Neural cell (in vitro differentiated cells): ENCODE measurements around the gene MED1. TPM values are rescaled to one million over a fixed set of nuclear protein-coding genes. Genes with fewer than 3 reads are reported as not detected.

Experiments
- H2AFZ ChIP-seq: fragments of 200-600, 300-800 bp; sonication (generic), shearing (Covaris generic); 2 replicates; pipeline ENCODE4 v1.6.0; 2014; ENCODE audit warnings: low read depth, mild to moderate bottlenecking, antibody characterized with exemption, low read length, moderate library complexity
- H3F3A ChIP-seq: fragments of 200-600 bp; shearing (Covaris generic); 2 replicates; pipeline ENCODE4 v1.6.1; 2016; ENCODE audit warnings: mild to moderate bottlenecking, moderate library complexity, mixed read lengths, antibody characterized with exemption, low read length; ENCODE audit not compliant: insufficient read depth, poor library complexity, severe bottlenecking
- H3K27ac ChIP-seq: fragments of 200-600, 300-800 bp; sonication (generic), shearing (Covaris generic); 2 replicates; pipeline ENCODE4 v1.5.1; 2014; ENCODE audit warnings: mild to moderate bottlenecking, low read length, moderate library complexity
- H3K27me3 ChIP-seq: fragments of 300-800, 200-600 bp; sonication (generic), shearing (Covaris generic); 2 replicates; pipeline ENCODE4 v1.6.0; 2014; ENCODE audit warnings: mild to moderate bottlenecking, low read depth, low read length, moderate library complexity; ENCODE audit not compliant: insufficient read depth
- H3K36me3 ChIP-seq: fragments of 300-800, 200-600 bp; sonication (generic), shearing (Covaris generic); 2 replicates; pipeline ENCODE4 v1.5.1; 2014; ENCODE audit warnings: mild to moderate bottlenecking, antibody characterized with exemption, low read length, moderate library complexity; ENCODE audit not compliant: insufficient read depth
- H3K4me2 ChIP-seq: fragments of 300-800, 200-600 bp; sonication (generic), shearing (Covaris generic); 2 replicates; pipeline ENCODE4 v1.6.0; 2014; ENCODE audit warnings: mild to moderate bottlenecking, low read length
- H3K4me3 ChIP-seq: fragments of 300-800, 200-600 bp; sonication (generic), shearing (Covaris generic); 2 replicates; pipeline ENCODE4 v1.5.1; 2014; ENCODE audit warnings: mild to moderate bottlenecking, low read length, moderate library complexity
- H3K79me2 ChIP-seq: fragments of 200-600 bp; shearing (Covaris generic); replicated peaks from 2 replicates; pipeline ENCODE4 v1.6.0; 2014; ENCODE audit warnings: mild to moderate bottlenecking, low read length, moderate library complexity; ENCODE audit not compliant: insufficient read depth
- H3K9ac ChIP-seq: fragments of 300-800, 200-600 bp; sonication (generic), shearing (Covaris generic); 2 replicates; pipeline ENCODE4 v1.6.1; 2016; ENCODE audit warnings: mild to moderate bottlenecking, low read length, mixed read lengths
- H3K9me2 ChIP-seq: fragments of 200-600 bp; shearing (Covaris generic); 2 replicates; pipeline ENCODE4 v1.6.1; 2016; ENCODE audit warnings: mild to moderate bottlenecking, low read length, mixed read lengths; ENCODE audit not compliant: insufficient read depth
- H3K9me3 ChIP-seq: fragments of 200-600, 300-800 bp; sonication (generic), shearing (Covaris generic); 2 replicates; pipeline ENCODE4 v1.6.1; 2016; ENCODE audit warnings: mild to moderate bottlenecking, mixed run types, low read length, moderate library complexity, mixed read lengths
- H4K20me1 ChIP-seq: fragments of 200-600 bp; shearing (Covaris generic); 2 replicates; pipeline ENCODE4 v1.6.1; 2016; ENCODE audit warnings: mild to moderate bottlenecking, mixed run types; ENCODE audit not compliant: insufficient read depth
- EP300 ChIP-seq: fragments of 450-650 bp; conservative IDR thresholded peaks from 2 replicates; pipeline ENCODE4 v1.6.1; 2014; ENCODE audit warnings: antibody characterized with exemption, mild to moderate bottlenecking, moderate library complexity; ENCODE audit not compliant: poor library complexity, severe bottlenecking
- EZH2 ChIP-seq: fragments of 200-600, 300-800 bp; shearing (Covaris generic), sonication (generic); IDR thresholded peaks from 2 replicates; pipeline ENCODE4 v1.6.1; 2014; ENCODE audit warnings: antibody characterized with exemption, low read length, borderline replicate concordance, mild to moderate bottlenecking; ENCODE audit not compliant: insufficient read depth, poor library complexity, severe bottlenecking
- MXI1 ChIP-seq: fragments of 450-650 bp; conservative IDR thresholded peaks from 2 replicates; pipeline ENCODE4 v1.6.1; 2014; ENCODE audit warnings: antibody characterized with exemption, mild to moderate bottlenecking; ENCODE audit not compliant: poor library complexity, severe bottlenecking
- POLR2AphosphoS5 ChIP-seq: IDR thresholded peaks from 2 replicates; pipeline ENCODE4 v1.6.1; 2012
- RAD21 ChIP-seq: fragments of 450-650 bp; conservative IDR thresholded peaks from 2 replicates; pipeline ENCODE4 v1.6.1; 2014; ENCODE audit warnings: antibody characterized with exemption, mild to moderate bottlenecking, moderate library complexity
- SMC3 ChIP-seq: fragments of 450-650 bp; conservative IDR thresholded peaks from 2 replicates; pipeline ENCODE4 v1.6.1; 2014; ENCODE audit warnings: antibody characterized with exemption, mild to moderate bottlenecking, moderate library complexity; ENCODE audit not compliant: poor library complexity
- TAF1 ChIP-seq: IDR thresholded peaks from 2 replicates; pipeline ENCODE4 v1.6.1; 2012; ENCODE audit warnings: low read depth
- polyA plus RNA-seq: library from polyadenylated mRNA; depleted of rRNA; stranded (reverse); fragments of >200 nt; gene quantifications from 2 replicates; pipeline ENCODE4 v1.2.3, GENCODE V29; 2014
- TF ChIP-seq, protein P1 (sequence below): fragments of 450-650 bp; IDR thresholded peaks from 2 replicates; pipeline ENCODE4 v1.5.1; 2014; ENCODE audit warnings: antibody characterized with exemption, mild to moderate bottlenecking, moderate library complexity; ENCODE audit not compliant: poor library complexity, severe bottlenecking
- TF ChIP-seq, protein P2 (sequence below): IDR thresholded peaks from 2 replicates; pipeline ENCODE4 v1.6.1; 2012; ENCODE audit warnings: borderline replicate concordance

The MED1 gene
- polyA plus RNA-seq, 1 donor from 2014 or later, result 18.7 TPM

DNA sequence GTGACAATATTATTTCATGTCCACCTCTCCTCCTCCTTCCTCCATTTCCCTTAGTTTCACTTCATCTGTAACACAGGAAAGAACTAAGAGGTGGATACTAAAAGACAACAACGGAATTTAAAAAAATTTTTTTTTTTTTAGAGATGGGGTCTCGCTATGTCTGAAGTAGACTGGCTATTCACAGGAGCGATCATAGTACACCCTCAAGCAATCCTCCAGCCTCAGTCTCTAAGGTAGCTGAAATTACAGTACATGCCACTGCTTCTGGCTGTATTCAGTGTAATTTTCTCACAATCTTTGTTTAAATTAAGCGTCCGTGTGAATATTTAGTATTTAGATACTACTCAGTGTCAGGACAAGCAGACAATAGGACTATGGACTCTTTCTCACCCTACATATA lies 85.2 kb downstream of the MED1 start:
- no peaks in the 10 kb centered on the region for H3K9me2 ChIP-seq
- no peaks in the 10 kb centered on the region for H3K9me3 ChIP-seq
- no peaks in the 10 kb centered on the region for H4K20me1 ChIP-seq
- H3F3A ChIP-seq, result no peaks in the 10 kb centered on the region
- peaks cover 3% of the 10 kb centered on the region for H3K79me2 ChIP-seq
- no peak overlapping the region for H3K4me2 ChIP-seq
- H3K27ac ChIP-seq, result no peak overlapping the region
- H3K4me3 ChIP-seq, result no peak overlapping the region
- H2AFZ ChIP-seq, result no peak overlapping the region
- no peak overlapping the region for H3K9ac ChIP-seq
- no peak for TF ChIP-seq EZH2
- TF ChIP-seq POLR2AphosphoS5, result no peak
- TF ChIP-seq RAD21, result no peak
- no peak for TF ChIP-seq TAF1
- TF ChIP-seq MXI1, result no peak
- no peaks in the 10 kb centered on the region for H3K27me3 ChIP-seq
- H3K36me3 ChIP-seq, result no peaks in the 10 kb centered on the region

DNA sequence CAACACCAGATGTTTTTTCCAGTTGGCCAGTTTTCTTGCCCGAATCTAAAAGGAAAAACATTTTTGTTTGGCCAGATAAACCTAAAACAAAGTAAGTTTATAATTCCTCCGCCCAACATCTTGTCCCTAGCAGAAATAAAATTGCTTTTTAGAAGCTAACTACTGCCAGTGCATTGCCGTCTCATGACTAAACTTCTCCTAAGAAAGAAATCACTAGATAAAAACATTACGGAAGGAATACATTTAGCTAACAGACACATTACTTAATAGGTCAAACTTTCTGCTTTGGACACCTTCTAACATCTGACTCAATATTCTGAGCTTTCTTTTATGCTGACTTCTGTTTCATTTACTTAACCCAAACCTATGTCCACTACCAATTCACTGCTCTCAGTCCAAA lies 85.8 kb downstream of the MED1 start:
- no peaks in the 10 kb centered on the region for H4K20me1 ChIP-seq
- no peak overlapping the region for H3K27ac ChIP-seq
- no peak overlapping the region for H3K4me2 ChIP-seq
- H3K9me2 ChIP-seq, result no peaks in the 10 kb centered on the region
- TF ChIP-seq POLR2AphosphoS5, result no peak
- TF ChIP-seq EZH2, result no peak
- no peak for TF ChIP-seq EP300
- TF ChIP-seq MXI1, result no peak
- TF ChIP-seq, protein P1, sequence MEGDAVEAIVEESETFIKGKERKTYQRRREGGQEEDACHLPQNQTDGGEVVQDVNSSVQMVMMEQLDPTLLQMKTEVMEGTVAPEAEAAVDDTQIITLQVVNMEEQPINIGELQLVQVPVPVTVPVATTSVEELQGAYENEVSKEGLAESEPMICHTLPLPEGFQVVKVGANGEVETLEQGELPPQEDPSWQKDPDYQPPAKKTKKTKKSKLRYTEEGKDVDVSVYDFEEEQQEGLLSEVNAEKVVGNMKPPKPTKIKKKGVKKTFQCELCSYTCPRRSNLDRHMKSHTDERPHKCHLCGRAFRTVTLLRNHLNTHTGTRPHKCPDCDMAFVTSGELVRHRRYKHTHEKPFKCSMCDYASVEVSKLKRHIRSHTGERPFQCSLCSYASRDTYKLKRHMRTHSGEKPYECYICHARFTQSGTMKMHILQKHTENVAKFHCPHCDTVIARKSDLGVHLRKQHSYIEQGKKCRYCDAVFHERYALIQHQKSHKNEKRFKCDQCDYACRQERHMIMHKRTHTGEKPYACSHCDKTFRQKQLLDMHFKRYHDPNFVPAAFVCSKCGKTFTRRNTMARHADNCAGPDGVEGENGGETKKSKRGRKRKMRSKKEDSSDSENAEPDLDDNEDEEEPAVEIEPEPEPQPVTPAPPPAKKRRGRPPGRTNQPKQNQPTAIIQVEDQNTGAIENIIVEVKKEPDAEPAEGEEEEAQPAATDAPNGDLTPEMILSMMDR, result no peak
- TF ChIP-seq SMC3, result no peak
- TF ChIP-seq, protein P2, sequence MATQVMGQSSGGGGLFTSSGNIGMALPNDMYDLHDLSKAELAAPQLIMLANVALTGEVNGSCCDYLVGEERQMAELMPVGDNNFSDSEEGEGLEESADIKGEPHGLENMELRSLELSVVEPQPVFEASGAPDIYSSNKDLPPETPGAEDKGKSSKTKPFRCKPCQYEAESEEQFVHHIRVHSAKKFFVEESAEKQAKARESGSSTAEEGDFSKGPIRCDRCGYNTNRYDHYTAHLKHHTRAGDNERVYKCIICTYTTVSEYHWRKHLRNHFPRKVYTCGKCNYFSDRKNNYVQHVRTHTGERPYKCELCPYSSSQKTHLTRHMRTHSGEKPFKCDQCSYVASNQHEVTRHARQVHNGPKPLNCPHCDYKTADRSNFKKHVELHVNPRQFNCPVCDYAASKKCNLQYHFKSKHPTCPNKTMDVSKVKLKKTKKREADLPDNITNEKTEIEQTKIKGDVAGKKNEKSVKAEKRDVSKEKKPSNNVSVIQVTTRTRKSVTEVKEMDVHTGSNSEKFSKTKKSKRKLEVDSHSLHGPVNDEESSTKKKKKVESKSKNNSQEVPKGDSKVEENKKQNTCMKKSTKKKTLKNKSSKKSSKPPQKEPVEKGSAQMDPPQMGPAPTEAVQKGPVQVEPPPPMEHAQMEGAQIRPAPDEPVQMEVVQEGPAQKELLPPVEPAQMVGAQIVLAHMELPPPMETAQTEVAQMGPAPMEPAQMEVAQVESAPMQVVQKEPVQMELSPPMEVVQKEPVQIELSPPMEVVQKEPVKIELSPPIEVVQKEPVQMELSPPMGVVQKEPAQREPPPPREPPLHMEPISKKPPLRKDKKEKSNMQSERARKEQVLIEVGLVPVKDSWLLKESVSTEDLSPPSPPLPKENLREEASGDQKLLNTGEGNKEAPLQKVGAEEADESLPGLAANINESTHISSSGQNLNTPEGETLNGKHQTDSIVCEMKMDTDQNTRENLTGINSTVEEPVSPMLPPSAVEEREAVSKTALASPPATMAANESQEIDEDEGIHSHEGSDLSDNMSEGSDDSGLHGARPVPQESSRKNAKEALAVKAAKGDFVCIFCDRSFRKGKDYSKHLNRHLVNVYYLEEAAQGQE, result no peak
- TF ChIP-seq TAF1, result no peak
- no peak for TF ChIP-seq RAD21
- H3K9ac ChIP-seq, result no peak overlapping the region
- H3F3A ChIP-seq, result no peaks in the 10 kb centered on the region
- no peak overlapping the region for H2AFZ ChIP-seq
- peaks cover 3% of the 10 kb centered on the region for H3K79me2 ChIP-seq
- no peaks in the 10 kb centered on the region for H3K36me3 ChIP-seq
- no peaks in the 10 kb centered on the region for H3K9me3 ChIP-seq
- no peak overlapping the region for H3K4me3 ChIP-seq
- no peaks in the 10 kb centered on the region for H3K27me3 ChIP-seq
